Ammon's horn (tissue), 1 donor: Measurements from ENCODE around the gene CD1C.
"Not testable (repeated sequence)": the region's sequence is repeated elsewhere in the genome, so short reads cannot be mapped to it uniquely, and the experiment has no call there.

Experiments
- DNase-seq: peaks from one replicate; pipeline ENCODE4 v3.0.0-alpha.2; 2016; ENCODE audit warnings: low spot score

The CD1C gene

GRCh38 chr1:158289811-158290210 is at the start of gene CD1C:
TSS of gene CD1C (plus strand) at chr1:158289923. CDS start at chr1:158290065, 142 bp downstream.
- DNase-seq: no peak

GRCh38 chr1:158246650-158247049 is 43.1 kb upstream of the CD1C start:
- no peak for DNase-seq

- DNase-seq: peak; percentile 63
Measured at GRCh38 chr1:158248118-158248517, 41.6 kb upstream of the CD1C start.

GRCh38 chr1:158248771-158249170 is 41.0 kb upstream of the CD1C start:
- peak; percentile 38 for DNase-seq

- DNase-seq: peak; percentile 20
Measured at GRCh38 chr1:158249646-158250045, 40.1 kb upstream of the CD1C start.

GRCh38 chr1:158251163-158251562 is 38.6 kb upstream of the CD1C start:
- no peak for DNase-seq

GRCh38 chr1:158255656-158256055 is 34.1 kb upstream of the CD1C start:
- no peak for DNase-seq

GRCh38 chr1:158256747-158257146 is 33.0 kb upstream of the CD1C start:
- not testable (repeated sequence) for DNase-seq

- DNase-seq: no peak
Measured at GRCh38 chr1:158257888-158258287, 31.8 kb upstream of the CD1C start.

GRCh38 chr1:158259117-158259516 is 30.6 kb upstream of the CD1C start:
- DNase-seq: no peak

GRCh38 chr1:158272681-158273080 is 17.0 kb upstream of the CD1C start:
- DNase-seq: no peak

- DNase-seq: no peak
Measured at GRCh38 chr1:158274797-158275196, 14.9 kb upstream of the CD1C start.

GRCh38 chr1:158282421-158282820 is 7.3 kb upstream of the CD1C start:
- not testable (repeated sequence) for DNase-seq

GRCh38 chr1:158283965-158284364 is 5.8 kb upstream of the CD1C start:
- no peak for DNase-seq

- DNase-seq: peak; percentile 78
Measured at GRCh38 chr1:158285756-158286241, 3.9 kb upstream of the CD1C start.

GRCh38 chr1:158286487-158286886 is 3.2 kb upstream of the CD1C start:
- DNase-seq: no peak

- no peak for DNase-seq
Measured at GRCh38 chr1:158286941-158287346, 2.8 kb upstream of the CD1C start.

GRCh38 chr1:158290321-158290844 is 660 bp downstream of the CD1C start:
- DNase-seq: peak; percentile 54

- DNase-seq: no peak
Measured at GRCh38 chr1:158295791-158296190, 6.1 kb downstream of the CD1C start.

- no peak for DNase-seq
Measured at GRCh38 chr1:158310623-158311022, 20.9 kb downstream of the CD1C start.

GRCh38 chr1:158311066-158311465 is 21.3 kb downstream of the CD1C start:
- no peak for DNase-seq

GRCh38 chr1:158323866-158324265 is 34.1 kb downstream of the CD1C start:
- no peak for DNase-seq

- DNase-seq: no peak
Measured at GRCh38 chr1:158324395-158324794, 34.7 kb downstream of the CD1C start.

GRCh38 chr1:158327481-158327880 is 37.8 kb downstream of the CD1C start:
- no peak for DNase-seq
